HG03457 (cell line): ENCODE measurements around the gene HDGF.

Experiments
- ATAC-seq: cut with Tn5 transposase; IDR thresholded peaks from one replicate; pipeline ENCODE4 v1.9.1; 2021; ENCODE audit warnings: moderate number of reproducible peaks; ENCODE audit not compliant: unreplicated experiment

The HDGF gene

DNA sequence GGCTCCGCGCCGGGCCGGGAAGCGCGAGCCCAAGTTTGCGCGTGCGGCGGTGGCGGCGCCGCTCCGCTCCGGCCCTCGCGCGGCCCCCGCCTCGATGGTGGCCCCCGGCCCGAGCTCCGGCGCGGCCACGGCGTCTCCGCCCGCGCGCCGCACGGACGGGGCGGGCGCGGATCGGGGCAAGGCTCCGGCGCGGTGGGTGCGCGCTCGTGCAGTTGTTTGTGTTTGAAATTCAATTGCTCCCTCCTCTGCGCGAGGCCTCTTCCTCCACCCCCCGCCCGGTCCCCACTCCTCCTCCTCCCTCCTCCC, at the start of gene HDGF:
Gene HDGF, minus strand, starts transcription at position 225 of the 306 bp plus-strand sequence. CDS start 246 bp downstream, outside the sequence.
- ATAC-seq: no peak

DNA sequence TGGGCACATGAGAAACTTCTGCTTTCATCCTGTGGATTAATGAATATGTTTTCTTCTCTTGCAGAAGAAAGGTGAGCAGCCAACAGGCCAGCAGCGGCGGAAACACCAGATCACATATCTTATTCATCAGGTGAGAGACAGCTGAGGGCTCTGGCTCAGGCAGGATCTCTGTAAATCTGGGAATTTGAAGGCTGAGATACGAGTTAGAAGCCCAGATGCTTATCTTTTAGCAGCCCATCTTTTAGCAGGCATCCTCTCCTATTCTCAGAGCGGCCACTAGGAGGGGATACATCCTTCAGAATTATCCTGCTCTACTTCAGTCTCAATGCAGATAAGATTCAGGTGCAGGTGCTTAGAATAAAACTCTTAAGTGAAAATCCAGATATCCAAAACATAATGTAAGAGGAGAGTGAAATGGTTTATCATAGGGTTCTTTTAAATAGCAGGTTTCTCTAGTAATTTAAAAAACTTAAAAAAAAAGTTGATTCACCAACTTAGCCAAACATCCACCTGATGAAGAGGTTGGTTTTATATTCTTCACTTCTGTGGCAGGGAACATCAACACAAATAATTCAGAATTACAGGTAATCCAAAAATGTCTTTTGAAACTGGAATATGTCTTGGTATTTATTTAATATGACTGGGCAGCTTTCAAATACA, 45.9 kb upstream of the HDGF start:
- ATAC-seq: no peak

DNA sequence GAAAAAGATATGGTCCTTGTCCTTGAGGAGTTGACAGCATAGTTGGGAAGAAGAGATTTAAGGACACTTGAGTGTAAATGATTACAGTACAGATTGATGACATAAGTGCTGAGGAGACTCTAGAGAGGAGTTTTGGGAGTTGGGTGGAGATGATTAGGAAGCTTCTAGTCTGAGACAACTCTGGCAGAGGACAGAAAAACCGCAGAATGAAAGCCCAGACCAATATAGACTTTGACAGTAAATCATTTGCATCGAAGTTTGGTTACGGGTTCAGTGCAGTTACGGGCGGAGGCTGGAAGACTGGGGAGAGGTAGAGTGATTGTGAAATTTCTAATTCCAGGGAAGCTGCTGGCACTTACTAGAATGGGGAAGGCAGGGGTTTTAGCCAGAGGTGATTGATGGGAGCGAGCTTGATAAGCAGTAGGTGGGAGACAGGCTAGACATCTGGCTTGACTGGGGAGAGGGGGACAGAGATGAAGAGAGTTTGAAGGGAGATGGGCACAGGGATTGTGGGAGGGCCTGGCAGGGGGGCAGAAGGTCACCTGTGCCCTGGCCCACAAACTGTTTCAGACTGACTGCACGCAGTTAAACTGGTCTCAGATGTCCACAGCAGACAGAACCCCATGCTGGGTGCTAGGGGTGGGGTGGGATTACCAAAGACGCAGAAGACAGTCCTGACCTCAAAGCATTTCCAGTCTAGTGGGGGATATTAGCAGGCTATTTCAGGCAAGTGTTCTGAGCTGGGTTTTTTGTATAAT, 45.0 kb upstream of the HDGF start:
- ATAC-seq: no peak

DNA sequence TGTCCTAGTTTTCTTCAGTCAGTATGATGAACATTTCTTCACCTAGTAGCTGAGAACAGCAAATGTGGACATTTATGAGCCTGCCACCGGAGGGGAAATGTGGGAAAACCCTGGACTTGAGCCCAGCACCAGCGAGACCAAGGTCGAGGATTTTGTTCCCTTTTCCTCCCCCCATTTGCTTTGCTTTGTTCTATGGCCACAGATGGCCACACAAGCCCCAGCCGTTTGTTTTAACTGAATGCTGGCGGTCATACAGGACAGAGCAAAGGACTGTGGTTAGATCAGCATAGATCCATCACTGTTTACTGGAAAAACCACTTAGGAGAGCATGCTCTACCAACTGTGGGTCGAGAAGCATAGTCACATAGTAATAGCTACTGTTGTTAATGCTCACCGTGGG, 44.3 kb upstream of the HDGF start:
- no peak for ATAC-seq

DNA sequence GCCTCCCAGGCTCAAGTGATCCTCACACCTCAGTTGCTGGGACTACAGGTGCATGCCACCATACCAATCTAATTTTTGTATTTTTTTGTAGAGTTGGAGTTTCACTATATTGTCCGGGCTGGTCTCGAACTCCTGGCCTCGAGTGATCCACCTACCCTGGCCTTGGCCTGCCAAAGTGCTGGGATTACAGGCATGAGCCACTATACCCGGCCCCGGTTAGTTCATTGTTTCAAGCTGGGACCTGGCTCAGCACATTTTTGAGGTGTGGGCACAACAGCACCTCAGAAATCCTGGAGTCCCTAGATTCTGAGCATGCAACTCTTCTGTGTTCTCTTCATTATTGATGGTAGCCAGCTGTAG, 43.9 kb upstream of the HDGF start:
- no peak for ATAC-seq

DNA sequence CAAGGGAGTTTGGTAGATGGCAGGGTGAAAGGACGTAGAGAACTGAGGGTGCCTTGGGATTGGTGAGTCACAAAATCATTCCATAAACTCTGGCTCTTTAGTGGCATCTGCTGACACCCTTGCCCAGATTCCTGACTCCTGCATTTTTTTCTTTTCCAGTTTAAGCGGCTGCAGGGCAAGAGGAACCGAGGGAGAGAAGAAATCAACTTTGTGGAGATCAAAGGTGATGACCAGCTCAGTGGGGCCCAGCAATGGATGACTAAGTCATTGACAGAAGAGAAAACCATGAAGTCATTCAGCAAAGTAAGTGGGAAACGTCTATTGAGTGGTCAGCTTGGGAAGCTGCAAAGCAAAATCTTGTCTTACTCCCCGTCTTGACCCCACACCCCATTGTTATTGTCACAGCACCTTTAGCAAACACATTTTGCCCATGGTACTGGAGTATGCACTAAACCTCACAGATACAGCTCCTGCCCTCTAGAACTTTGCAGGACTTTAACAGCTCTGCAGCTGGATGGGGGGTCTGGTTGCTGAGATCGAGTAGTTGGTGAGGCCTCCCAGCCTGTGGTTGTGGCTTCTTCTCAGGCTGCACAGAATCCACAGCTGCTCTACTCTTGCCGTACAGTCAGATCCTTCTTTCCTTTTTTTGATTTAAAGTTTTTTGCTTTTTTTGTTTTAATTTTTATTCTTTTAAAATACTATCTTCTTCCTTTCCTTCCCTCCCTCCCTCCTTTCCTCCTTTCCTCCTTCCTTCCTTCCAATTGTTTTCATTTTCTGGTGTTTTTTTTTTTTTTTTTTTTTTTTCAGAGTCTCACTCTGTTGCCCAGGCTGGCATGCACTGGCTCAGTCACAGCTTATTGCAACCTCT, 43.3 kb upstream of the HDGF start:
- ATAC-seq: no peak

DNA sequence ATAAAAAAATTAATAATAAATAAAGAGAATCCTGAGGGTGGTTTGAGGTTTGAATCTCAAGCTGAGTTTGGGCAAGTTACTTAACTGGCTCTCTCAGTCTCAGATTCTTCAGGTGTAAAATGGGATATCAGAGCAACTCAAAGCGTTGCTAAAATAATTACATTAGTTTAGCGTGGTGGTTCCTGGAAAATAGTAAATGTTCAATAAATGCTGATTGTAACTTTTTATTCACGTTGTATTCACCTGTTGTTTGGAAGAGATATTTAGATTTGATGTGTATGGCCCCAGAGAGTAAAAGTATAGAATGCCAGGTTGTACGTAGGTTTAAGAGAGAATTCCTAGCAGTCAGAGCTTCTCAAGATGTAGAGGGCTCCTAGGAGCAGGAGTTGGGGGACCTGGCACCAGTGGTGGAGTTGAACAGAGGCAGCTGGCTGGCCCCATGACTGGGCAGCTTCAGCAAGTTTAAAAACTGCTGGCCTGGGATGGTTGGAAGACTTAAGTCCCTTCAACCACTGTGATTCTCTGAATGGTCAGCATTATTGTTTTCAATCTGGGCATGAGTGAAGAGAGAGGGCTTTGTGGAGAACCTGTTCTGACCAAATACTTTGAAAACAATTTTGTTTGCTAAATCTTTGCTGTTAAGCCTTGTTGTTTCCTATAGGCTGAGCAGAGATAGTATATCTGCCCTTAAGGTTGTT, 38.3 kb upstream of the HDGF start:
- no peak for ATAC-seq

DNA sequence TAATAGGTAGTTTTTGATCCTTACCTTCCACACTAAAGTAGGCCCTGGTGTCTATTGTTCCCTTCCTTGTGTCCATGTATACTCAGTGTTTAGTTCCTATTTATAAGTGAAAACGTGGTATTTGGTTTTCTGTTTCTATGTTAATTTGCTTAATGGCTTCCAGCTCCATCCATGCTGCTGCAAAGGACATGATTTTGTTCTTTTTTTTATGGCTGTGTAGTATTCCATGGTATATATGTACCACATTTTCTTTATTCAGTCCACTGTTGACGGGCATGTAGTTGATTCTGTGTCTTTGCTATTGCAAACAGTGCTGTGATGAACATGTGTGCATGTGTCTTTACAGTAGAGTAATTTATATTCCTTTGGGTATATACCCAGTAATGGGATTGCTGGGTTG, 36.7 kb upstream of the HDGF start:
- ATAC-seq: no peak

DNA sequence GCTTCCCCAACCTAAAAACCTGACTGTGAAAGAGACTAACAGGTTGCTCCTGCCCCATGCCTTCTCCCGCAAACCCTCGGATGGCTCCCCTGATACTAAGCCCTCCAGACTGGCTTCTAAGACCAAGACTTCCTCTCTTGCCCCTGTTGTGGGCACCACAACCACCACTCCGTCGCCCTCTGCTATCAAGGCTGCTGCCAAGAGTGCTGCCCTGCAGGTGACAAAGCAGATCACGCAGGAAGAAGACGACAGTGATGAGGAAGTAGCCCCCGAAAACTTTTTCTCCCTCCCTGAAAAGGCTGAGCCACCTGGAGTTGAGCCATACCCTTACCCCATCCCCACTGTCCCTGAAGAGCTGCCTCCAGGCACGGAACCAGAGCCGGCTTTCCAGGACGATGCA, 35.2 kb upstream of the HDGF start:
- ATAC-seq: no peak

DNA sequence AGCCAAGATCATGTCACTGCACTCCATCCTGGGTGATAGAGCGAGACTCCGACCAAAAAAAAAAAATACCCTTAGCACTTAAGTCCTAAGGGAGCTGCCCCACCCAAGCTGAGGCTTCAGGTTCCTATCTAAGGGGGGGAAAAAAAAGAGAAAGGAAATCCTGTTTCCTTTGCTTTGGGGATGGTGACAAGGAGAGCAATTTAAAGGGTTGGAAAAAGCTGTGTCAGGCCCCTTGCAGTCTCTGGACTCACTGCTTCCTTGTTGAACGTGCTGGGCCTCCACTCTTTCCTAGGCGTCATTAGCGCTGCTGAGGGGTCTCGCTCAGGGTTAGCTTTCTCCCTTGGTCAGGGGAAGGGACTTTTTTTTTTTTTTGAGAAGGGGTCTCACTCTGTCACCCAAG, 34.0 kb upstream of the HDGF start:
- no peak for ATAC-seq

DNA sequence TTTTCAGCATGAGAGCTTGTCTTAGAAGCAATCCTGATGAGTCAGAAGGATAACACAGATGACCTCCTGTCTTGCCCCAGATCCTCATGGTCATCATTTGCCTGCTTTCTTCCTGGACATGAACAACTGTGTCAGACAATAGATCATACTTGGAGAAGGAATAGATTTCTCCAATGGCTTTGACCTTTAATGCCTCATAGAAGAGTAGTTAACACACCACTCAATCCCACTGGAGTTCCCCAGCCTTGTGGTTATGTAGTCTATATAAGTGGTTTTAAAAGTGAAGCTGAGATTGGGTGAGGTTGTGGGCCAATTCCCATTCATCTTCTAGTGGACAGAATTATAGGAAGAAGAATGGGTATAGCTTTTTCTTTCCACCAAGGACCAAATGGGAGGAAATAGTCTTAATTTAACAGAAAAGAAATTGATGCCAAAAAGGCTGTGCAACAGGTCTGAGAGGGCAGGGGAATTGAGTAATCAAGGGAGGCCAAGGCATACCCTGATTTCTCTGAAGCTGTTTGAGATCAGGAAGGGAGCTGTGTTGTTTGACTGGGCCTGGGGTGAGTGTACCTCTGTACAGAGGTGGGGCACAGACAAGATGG, 30.2 kb upstream of the HDGF start:
- ATAC-seq: no peak

DNA sequence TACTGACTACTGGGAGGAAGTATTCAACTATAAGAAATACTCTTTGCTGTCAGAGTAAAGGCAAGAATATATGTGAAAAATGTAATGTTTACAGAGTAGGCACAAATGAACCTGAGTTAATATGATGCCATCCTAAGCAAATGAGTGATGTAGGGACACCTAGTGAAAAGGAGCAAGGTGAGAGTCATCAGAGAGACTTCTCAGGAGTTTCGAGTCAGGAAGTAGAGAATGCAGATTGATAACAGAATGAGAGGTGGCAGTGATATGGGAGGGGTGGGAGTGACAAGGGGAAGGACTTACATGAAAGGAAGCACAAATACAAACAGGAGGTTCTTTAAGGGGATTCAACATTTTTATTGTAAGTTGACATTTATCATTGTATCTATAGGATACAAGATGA, 26.1 kb upstream of the HDGF start:
- no peak for ATAC-seq

DNA sequence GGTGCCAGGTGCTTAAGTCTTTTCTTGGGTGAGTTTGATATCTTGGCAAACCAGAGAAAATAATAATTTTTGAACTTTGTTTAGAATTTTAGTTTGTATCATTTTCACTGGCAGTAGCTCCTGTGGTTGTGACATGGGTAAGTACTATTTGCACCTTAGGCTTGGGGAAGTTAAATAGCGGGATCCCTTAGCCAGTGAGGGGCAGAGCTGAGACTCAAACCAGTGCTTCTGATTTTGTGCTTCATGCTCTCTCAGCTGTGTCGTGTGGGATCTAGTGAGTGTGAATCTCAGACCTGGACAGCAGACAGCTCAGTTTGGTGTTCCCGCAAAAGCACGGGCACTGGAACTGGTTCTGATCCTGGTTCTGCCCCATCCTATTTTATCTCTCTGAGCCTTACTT, 25.5 kb upstream of the HDGF start:
- no peak for ATAC-seq

DNA sequence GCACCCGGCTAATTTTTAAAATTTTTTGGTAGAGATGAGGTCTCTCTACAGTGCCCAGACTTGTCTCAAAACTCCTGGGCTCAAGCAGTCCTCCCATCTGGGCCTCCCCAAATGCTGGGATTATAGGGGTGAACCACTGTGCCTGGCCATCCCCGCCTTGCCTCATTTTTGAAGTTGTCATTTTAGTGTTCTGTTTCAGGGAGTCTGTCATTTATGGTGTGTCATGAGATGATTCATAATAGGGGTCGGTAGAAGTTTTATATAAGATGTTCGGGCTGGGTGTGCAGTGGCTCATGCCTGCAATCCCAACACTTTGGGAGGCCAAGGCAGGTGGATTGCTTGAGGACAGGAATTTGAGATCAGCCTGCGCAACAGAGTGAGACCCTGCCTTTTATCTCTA, 24.3 kb upstream of the HDGF start:
- ATAC-seq: no peak

DNA sequence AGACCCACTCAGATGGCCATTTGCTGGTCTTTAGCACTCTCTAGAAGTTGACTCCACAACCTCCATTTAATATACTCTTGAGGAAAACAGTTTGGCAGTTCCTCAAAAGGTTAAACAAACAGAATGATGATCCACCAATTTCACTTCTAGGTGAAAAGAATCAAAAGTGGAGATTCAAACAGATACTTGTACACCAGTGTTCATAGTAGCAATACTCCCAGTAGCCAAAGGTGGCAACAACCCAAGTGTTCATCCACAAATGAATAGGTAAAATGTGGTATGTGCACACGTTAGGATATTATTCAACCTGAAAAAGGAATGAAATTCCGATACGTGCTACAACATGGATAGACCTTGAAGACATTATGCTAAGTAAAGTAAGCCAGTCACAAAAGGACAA, 22.1 kb upstream of the HDGF start:
- ATAC-seq: no peak

DNA sequence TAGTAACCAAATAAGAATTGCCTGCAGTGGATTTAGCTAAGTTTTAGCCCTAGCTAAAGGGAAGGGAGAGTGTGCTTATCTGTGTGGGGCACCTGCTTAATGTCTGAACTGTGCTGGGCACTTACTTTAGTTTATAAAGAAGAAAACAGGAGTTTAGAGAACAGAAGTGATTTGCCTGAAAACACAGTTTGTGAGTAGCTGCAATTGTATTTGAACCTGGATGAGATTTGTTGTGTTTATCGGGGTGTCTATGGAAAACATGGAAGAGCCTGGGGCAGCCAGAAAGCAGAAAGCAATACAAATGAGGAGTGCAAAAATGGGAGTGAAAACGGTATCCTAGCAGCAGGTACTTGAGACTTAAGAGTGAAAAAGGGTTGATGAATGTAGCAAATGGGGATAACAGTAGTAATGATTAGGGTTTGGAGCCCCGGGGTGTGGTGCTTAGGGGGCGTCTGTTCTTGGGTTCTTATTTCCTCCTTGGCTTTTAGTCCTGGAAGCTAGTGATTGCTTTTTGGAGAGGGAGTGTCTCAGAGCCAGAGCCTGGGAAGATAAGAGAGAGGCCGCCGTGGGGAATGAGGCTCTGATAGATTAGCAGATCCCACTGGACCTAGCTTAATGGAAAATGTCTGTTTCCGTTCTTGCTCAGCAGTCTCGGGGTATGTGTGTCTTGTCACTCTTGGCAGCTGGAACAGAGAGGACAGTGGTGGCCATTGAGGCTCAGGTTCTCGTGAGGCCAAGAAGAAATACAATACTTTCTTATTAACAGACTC, 21.4 kb upstream of the HDGF start:
- ATAC-seq: no peak

DNA sequence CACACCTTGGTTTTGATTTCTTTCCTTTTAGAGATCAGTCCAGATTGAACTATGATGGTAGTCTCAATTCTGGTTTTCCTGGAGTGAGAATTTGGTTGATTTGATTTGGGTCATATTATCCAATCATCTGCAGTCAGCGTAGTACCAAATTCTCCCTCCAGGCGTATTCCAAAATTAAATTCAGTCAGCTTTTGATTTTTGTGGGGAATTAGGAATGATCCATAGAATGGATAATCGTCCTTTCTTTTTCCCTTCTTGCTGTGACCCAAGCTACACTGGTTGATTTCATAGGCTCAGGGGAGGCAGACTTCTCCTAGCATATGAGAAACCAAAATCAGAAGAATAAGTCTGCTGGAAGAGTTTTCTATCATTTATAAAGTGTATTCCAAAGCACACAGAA, 20.7 kb upstream of the HDGF start:
- no peak for ATAC-seq

DNA sequence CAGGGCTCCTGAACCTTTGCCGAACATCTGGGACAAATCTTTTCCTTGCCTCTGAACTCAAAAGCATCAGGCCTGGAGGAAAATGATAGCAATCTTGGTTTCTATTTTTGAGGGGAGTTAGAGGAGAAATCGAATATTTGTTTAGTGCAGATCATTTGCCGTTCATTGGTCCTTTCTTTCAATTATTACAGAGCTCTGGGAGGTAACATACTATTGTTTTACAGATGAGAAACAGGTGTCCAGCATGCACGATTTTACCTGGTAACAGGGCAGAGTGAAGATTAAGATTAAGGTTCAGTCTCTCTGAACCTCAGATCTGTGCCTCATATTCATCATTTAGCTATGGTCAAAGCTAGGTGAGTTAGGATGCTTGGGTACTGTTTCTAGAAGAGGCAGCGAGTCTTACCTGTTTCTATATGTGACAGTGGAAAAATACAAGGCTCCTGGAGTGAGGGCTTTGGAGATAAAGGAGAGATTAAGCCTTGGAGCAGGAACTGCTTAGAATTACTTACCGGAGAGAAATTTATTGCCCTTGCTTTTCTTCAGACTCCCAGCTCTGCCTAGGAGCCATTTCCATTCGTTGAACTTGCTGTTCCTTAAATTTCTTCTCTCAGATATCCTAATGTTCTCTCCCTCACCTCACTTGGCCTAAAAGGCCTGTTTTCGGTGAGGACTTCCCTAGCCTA, 17.3 kb upstream of the HDGF start:
- no peak for ATAC-seq

DNA sequence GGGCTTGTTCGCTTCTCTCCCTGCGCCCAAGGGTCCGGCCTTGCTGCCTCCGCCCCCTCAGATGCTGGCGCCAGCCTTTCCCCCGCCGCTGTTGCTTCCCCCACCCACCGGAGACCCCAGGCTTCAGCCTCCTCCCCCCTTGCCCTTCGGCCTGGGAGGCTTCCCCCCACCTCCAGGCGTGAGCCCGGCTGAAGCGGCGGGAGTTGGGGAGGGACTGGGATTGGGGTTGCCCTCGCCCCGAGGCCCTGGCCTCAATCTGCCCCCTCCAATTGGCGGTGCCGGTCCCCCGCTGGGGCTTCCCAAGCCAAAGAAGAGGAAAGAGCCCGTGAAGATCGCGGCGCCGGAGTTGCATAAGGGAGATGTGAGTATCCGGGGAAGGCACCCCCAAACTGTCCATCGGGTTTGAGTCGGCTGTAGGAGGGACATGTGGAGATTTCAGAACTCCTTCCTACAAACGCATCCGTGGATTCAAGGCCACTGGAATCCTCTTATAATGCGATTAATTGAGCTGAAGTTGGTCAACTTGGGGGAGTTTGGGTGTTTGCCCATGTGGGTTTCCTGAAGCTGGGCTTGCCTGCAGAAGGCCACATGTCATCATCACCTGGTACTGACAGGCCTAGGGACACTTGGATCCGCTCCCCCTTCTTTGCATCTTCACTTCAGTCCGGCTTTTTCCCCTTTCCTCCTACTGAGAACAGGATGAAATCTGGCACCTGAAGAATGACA, 16.6 kb upstream of the HDGF start:
- no peak for ATAC-seq
